ENCODE data around the gene TBC1D19.

The TBC1D19 gene

DNA sequence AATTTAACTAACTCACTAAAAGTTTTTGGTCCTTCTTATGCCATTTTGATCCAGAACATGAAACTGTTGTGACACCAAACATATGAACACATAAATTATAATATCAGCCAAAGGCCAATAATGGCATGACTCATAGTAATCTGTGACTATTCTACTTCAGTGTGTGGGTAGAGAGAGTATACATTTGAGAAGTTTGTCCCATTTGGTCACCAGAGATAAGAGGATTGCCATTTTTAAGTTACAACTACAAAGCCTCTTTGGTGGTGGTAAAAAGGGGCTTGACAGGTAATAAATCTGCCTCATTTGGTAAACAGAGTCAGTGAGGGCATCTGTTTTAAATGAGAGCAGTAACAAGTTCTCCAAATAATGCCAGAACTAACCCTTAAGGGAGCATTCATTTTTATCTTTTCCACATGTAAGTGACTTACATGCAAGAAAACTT, 117.9 kb downstream of the TBC1D19 start:
- no peak for DNase-seq (ENCODE audit: low read depth in 1 of 2, low spot score in 1 of 2)
- Histone ChIP-seq H3K4me3 (replicated peaks; ENCODE audit: insufficient read depth, low read length) (no peak overlapping the region), H3K27me3 (ENCODE audit: insufficient read depth, poor library complexity, severe bottlenecking) (no peaks in the 10 kb centered on the region), H3K27ac (replicated peaks) (no peak overlapping the region)
- TF ChIP-seq GABPA (IDR thresholded peaks at IDR 0.05; ENCODE audit: low read depth) (no peak), SPI1 (IDR thresholded peaks at IDR 0.05; ENCODE audit: borderline replicate concordance, low read depth) (no peak)

DNA sequence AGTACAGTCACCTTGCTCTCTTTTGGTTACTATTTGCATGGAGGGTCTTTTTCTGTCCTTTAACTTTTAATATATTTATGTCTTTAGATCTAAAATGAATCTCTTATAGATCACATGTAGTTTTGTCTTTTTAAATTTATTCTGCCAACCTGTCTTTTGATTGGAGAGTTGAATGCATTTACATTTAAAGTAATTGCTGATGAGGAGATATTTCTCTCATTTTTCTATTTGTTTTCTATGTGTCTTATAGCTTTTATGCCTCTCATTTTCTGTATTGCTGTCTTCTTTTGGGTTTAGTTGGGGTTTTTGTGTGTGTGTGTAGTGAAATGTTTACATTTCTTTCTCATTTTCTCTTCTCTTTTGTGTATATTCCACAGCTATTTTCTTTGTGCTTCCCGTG, 123.5 kb downstream of the TBC1D19 start:
- DNase-seq (ENCODE audit: low read depth in 1 of 2, low spot score in 1 of 2) = no peak
- Histone ChIP-seq H3K27ac (replicated peaks) (no peak overlapping the region), H3K4me3 (replicated peaks; ENCODE audit: insufficient read depth, low read length) (no peak overlapping the region), H3K27me3 (ENCODE audit: insufficient read depth, poor library complexity, severe bottlenecking) (no peaks in the 10 kb centered on the region)
- TF ChIP-seq SPI1 (IDR thresholded peaks at IDR 0.05; ENCODE audit: borderline replicate concordance, low read depth) (no peak), POLR2AphosphoS5 (IDR thresholded peaks at IDR 0.05; ENCODE audit: low read depth) (no peak), GABPA (IDR thresholded peaks at IDR 0.05; ENCODE audit: low read depth) (no peak)
- TF ChIP-seq, protein P1, sequence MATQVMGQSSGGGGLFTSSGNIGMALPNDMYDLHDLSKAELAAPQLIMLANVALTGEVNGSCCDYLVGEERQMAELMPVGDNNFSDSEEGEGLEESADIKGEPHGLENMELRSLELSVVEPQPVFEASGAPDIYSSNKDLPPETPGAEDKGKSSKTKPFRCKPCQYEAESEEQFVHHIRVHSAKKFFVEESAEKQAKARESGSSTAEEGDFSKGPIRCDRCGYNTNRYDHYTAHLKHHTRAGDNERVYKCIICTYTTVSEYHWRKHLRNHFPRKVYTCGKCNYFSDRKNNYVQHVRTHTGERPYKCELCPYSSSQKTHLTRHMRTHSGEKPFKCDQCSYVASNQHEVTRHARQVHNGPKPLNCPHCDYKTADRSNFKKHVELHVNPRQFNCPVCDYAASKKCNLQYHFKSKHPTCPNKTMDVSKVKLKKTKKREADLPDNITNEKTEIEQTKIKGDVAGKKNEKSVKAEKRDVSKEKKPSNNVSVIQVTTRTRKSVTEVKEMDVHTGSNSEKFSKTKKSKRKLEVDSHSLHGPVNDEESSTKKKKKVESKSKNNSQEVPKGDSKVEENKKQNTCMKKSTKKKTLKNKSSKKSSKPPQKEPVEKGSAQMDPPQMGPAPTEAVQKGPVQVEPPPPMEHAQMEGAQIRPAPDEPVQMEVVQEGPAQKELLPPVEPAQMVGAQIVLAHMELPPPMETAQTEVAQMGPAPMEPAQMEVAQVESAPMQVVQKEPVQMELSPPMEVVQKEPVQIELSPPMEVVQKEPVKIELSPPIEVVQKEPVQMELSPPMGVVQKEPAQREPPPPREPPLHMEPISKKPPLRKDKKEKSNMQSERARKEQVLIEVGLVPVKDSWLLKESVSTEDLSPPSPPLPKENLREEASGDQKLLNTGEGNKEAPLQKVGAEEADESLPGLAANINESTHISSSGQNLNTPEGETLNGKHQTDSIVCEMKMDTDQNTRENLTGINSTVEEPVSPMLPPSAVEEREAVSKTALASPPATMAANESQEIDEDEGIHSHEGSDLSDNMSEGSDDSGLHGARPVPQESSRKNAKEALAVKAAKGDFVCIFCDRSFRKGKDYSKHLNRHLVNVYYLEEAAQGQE (IDR thresholded peaks at IDR 0.05; ENCODE audit: insufficient replicate concordance, low read depth) = no peak
- TF ChIP-seq, protein P2, sequence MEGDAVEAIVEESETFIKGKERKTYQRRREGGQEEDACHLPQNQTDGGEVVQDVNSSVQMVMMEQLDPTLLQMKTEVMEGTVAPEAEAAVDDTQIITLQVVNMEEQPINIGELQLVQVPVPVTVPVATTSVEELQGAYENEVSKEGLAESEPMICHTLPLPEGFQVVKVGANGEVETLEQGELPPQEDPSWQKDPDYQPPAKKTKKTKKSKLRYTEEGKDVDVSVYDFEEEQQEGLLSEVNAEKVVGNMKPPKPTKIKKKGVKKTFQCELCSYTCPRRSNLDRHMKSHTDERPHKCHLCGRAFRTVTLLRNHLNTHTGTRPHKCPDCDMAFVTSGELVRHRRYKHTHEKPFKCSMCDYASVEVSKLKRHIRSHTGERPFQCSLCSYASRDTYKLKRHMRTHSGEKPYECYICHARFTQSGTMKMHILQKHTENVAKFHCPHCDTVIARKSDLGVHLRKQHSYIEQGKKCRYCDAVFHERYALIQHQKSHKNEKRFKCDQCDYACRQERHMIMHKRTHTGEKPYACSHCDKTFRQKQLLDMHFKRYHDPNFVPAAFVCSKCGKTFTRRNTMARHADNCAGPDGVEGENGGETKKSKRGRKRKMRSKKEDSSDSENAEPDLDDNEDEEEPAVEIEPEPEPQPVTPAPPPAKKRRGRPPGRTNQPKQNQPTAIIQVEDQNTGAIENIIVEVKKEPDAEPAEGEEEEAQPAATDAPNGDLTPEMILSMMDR (IDR thresholded peaks at IDR 0.05; ENCODE audit: insufficient read depth, low read length) = no peak

DNA sequence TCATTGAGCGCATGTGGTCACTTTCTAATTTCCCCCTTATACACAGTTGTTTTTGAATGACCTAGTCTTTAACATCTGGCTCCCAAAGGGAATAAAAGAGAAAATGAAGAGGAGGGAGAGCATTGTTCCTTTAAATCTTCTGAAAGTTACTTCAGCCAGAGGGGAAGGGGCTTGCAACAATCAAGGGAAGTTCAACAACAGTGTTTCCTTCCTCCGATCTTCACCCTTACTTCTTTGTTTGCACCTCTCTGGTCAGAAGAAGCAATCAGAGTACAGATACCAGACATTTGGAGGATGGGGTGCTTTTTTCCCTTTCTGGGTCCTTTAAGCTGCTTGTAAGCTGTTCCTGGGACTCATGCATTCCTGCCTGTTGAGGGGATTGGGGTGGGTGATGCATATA, 125.4 kb downstream of the TBC1D19 start:
- no peak overlapping the region for H3K27ac ChIP-seq (replicated peaks)

DNA sequence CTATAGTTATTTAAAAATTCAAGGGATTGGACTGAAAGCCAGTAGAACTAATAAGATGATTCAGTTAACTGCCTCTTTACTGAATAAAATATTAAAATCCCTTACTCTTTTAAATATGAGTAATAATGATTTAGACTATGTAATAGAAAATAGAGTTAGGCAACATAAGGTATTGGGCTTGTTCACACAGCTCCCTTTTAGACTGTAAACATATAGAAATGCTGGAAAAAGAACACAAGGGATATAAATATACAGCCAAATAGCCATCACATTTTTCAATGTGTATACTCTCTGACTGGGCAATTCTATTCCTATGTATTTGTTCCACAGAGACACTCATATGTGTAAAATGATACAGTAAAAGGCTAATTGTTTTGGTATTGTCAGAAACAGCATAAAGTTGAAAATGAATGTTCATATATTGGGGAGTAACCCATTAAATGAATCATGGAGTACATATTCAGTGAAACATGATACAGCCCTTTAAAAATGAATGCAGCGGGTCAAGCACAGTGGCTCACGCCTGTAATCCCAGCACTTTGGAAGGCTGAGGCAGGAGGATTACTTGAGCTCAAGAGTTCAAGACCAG, 129.8 kb downstream of the TBC1D19 start:
- H3K27ac ChIP-seq (replicated peaks) = no peak overlapping the region
- no peaks in the 10 kb centered on the region for H3K27me3 ChIP-seq (ENCODE audit: insufficient read depth, poor library complexity, severe bottlenecking)
- H3K4me3 ChIP-seq (replicated peaks; ENCODE audit: insufficient read depth, low read length) = no peak overlapping the region
- DNase-seq (ENCODE audit: low read depth in 1 of 2, low spot score in 1 of 2) = no peak
- TF ChIP-seq, protein P2 (IDR thresholded peaks at IDR 0.05; ENCODE audit: insufficient read depth, low read length) = no peak

More for the DNA sequence above, 125.4 kb downstream of the TBC1D19 start:
- Histone ChIP-seq H3K27me3 (ENCODE audit: insufficient read depth, poor library complexity, severe bottlenecking) (no peaks in the 10 kb centered on the region), H3K4me3 (replicated peaks; ENCODE audit: insufficient read depth, low read length) (no peak overlapping the region)
- DNase-seq (ENCODE audit: low read depth in 1 of 2, low spot score in 1 of 2) = no peak
- TF ChIP-seq, protein P1 (IDR thresholded peaks at IDR 0.05; ENCODE audit: insufficient replicate concordance, low read depth) = no peak
- TF ChIP-seq SPI1 (IDR thresholded peaks at IDR 0.05; ENCODE audit: borderline replicate concordance, low read depth) = no peak
- TF ChIP-seq GABPA (IDR thresholded peaks at IDR 0.05; ENCODE audit: low read depth) = no peak
- TF ChIP-seq, protein P2 (IDR thresholded peaks at IDR 0.05; ENCODE audit: insufficient read depth, low read length) = no peak
- no peak for TF ChIP-seq POLR2AphosphoS5 (IDR thresholded peaks at IDR 0.05; ENCODE audit: low read depth)
